HUES6 (cell line): ENCODE measurements around the gene SF3B4.
"Not testable (repeated sequence)": the region's sequence is repeated elsewhere in the genome, so short reads cannot be mapped to it uniquely, and the experiment has no call there.

Experiments
- H3K27ac ChIP-seq: 2 replicates; pipeline ENCODE4 v1.7.0; 2013; ENCODE audit warnings: low read depth, mild to moderate bottlenecking, low read length, inconsistent platforms
- H3K27me3 ChIP-seq: 2 replicates; pipeline ENCODE4 v1.6.1; 2013; ENCODE audit warnings: low read length; ENCODE audit not compliant: control insufficient read depth, insufficient read depth
- H3K36me3 ChIP-seq: 2 replicates; pipeline ENCODE4 v1.6.1; 2013; ENCODE audit warnings: low read length; ENCODE audit not compliant: control insufficient read depth, insufficient read depth
- H3K4me1 ChIP-seq: 2 replicates; pipeline ENCODE4 v1.6.1; 2013; ENCODE audit warnings: low read length; ENCODE audit not compliant: control insufficient read depth, insufficient read depth
- H3K4me3 ChIP-seq: 2 replicates; pipeline ENCODE4 v1.5.1; 2013; ENCODE audit warnings: low read depth, low read length
- H3K9ac ChIP-seq: one replicate; pipeline ENCODE4 v1.6.1; 2013; ENCODE audit warnings: mild to moderate bottlenecking, low read length
- H3K9me3 ChIP-seq: 2 replicates; pipeline ENCODE4 v1.6.1; 2013; ENCODE audit warnings: low read depth, low read length; ENCODE audit not compliant: control insufficient read depth, insufficient read depth

Gene SF3B4, protein sequence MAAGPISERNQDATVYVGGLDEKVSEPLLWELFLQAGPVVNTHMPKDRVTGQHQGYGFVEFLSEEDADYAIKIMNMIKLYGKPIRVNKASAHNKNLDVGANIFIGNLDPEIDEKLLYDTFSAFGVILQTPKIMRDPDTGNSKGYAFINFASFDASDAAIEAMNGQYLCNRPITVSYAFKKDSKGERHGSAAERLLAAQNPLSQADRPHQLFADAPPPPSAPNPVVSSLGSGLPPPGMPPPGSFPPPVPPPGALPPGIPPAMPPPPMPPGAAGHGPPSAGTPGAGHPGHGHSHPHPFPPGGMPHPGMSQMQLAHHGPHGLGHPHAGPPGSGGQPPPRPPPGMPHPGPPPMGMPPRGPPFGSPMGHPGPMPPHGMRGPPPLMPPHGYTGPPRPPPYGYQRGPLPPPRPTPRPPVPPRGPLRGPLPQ

GRCh38 chr1:149927563-149928400 lies at the start of gene SF3B4:
Gene SF3B4, minus strand, starts transcription at chr1:149927803. Its CDS starts 44 bp downstream, at chr1:149927759.
- Histone ChIP-seq H3K4me3 (peak within 1 kb of the TSS; percentile 96), H3K9me3 (no peaks in the 10 kb centered on the region), H3K9ac (peak within 1 kb of the TSS; percentile 93), H3K4me1 (peaks cover 16% of the 10 kb centered on the region), H3K36me3 (peaks cover 41% of the 10 kb centered on the region), H3K27ac (peak within 1 kb of the TSS; percentile 94), H3K27me3 (no peaks in the 10 kb centered on the region)

DNA sequence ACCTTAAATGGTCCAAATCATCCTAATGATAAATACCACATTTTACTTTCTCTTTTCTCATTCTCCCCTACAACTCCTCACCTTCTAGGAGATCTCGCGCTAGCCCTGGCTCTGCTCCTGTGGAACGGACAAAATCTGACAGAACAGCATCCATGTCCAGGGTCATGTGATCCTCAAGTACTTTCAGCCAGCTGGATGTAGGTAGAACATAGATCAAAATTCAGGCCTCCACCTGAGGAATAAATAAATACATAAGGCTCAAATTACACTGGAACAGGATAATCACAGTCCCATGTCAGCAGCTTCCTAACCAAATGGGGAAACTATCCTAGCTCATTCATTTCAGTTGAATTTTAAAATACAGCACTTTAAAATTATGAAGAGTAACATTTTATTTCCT lies 49.7 kb upstream of the SF3B4 start:
- Histone ChIP-seq H3K27ac (no peak overlapping the region), H3K4me3 (no peak overlapping the region), H3K9me3 (no peaks in the 10 kb centered on the region), H3K36me3 (peaks cover 41% of the 10 kb centered on the region), H3K4me1 (no peaks in the 10 kb centered on the region), H3K9ac (no peak overlapping the region), H3K27me3 (no peaks in the 10 kb centered on the region)

GRCh38 chr1:149972547-149972946 lies 44.9 kb upstream of the SF3B4 start:
- no peak overlapping the region for H3K4me3 ChIP-seq
- H3K9ac ChIP-seq, result no peak overlapping the region
- peaks cover 80% of the 10 kb centered on the region for H3K36me3 ChIP-seq
- H3K4me1 ChIP-seq, result no peaks in the 10 kb centered on the region
- H3K27ac ChIP-seq, result no peak overlapping the region
- H3K9me3 ChIP-seq, result no peaks in the 10 kb centered on the region
- no peaks in the 10 kb centered on the region for H3K27me3 ChIP-seq

DNA sequence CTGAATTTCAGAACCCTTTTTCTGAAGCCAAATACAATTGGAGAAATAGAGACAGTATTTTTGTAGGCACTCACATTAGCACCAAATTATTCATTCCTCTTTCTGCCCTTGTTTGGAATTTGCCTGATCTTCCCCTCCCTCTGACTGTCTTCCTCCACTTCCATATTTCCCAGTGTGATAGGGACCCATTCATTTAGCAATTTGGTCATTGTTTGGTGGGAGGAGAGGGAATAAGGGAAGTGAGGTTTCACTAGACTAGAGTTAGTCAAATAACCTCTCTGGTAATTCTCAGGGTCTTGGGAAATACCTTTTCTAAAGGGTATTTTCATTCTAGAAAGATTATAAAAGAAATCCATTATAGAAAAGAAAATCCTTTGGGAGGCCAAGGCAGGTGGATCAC lies 40.0 kb upstream of the SF3B4 start:
- Histone ChIP-seq H3K27ac (no peak overlapping the region), H3K4me1 (no peaks in the 10 kb centered on the region), H3K4me3 (no peak overlapping the region), H3K9ac (no peak overlapping the region), H3K9me3 (no peaks in the 10 kb centered on the region), H3K36me3 (peaks cover 89% of the 10 kb centered on the region), H3K27me3 (no peaks in the 10 kb centered on the region)

DNA sequence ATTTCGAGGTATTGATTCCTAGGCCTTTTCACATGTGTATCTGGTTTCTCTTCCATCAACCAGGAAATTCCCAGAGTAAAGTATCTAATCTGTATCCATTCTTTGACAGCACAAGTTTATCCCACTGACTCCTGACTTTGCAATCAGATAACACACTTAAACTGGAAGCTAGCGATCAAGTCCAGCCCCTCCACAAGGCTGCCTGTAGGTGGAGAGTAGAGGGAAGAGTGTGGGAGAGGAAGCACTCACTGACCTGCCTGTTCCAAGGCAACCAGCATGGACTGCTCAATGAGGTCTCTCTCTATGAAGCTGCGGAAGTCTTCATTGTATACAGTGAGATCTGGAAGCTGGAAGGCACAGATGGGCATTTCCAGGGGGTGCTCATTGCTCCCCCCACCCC lies 39.4 kb upstream of the SF3B4 start:
- Histone ChIP-seq H3K27me3 (no peaks in the 10 kb centered on the region), H3K4me1 (no peaks in the 10 kb centered on the region), H3K9me3 (no peaks in the 10 kb centered on the region), H3K27ac (no peak overlapping the region), H3K4me3 (no peak overlapping the region), H3K36me3 (peaks cover 88% of the 10 kb centered on the region), H3K9ac (no peak overlapping the region)

- peaks cover 81% of the 10 kb centered on the region for H3K36me3 ChIP-seq
- no peak overlapping the region for H3K4me3 ChIP-seq
- no peak overlapping the region for H3K9ac ChIP-seq
- H3K9me3 ChIP-seq, result no peaks in the 10 kb centered on the region
- no peak overlapping the region for H3K27ac ChIP-seq
- no peaks in the 10 kb centered on the region for H3K27me3 ChIP-seq
- H3K4me1 ChIP-seq, result no peaks in the 10 kb centered on the region
These were observed 38.8 kb upstream of the SF3B4 start for GRCh38 chr1:149966405-149966804.

- Histone ChIP-seq H3K36me3 (peaks cover 75% of the 10 kb centered on the region), H3K9ac (no peak overlapping the region), H3K27me3 (no peaks in the 10 kb centered on the region)
These were observed 37.8 kb upstream of the SF3B4 start for GRCh38 chr1:149965440-149965839.

DNA sequence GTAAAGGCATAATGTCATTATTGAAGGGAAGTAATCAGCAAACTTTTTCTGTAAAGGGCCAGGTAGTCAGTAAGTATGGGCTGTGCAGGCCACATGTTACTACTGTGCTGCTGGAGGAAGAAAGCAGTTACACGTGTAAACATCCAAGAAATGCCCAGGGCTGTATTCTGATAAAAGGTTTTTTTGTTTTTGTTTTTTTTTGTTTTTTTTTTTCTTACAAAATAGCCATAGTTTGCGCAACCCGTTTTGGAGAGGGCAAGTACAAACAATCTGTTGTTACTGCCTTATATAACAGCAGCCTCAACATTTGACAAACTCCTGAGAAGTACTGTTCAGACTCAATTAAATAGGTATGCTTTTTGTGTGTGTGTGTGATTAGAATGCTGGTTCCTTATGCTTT lies 35.8 kb upstream of the SF3B4 start:
- H3K36me3 ChIP-seq, result peaks cover 79% of the 10 kb centered on the region

More at GRCh38 chr1:149965440-149965839, 37.8 kb upstream of the SF3B4 start:
- Histone ChIP-seq H3K27ac (no peak overlapping the region), H3K9me3 (no peaks in the 10 kb centered on the region), H3K4me3 (no peak overlapping the region), H3K4me1 (no peaks in the 10 kb centered on the region)

DNA sequence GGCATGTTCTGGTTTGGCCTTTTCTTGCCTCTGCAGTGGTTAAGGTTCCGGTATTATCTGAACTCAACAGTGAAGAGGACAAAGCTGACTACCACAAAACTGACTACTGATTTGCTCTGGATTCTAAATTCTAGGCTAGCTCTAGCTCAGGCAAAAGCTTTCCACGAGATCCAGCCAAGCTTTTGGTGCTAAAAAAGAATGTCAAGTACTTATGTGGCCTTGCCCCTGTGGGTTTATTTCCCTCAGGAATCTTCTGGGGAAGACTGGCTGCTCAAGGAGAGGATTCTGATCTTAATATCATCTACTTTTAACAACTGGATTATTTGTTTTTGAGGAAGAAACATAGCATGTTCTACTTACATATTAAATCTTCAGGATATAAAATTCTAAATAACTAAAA lies 35.1 kb upstream of the SF3B4 start:
- Histone ChIP-seq H3K4me3 (no peak overlapping the region), H3K4me1 (no peaks in the 10 kb centered on the region), H3K27me3 (no peaks in the 10 kb centered on the region), H3K27ac (no peak overlapping the region), H3K9me3 (peaks cover 15% of the 10 kb centered on the region), H3K9ac (no peak overlapping the region), H3K36me3 (peaks cover 81% of the 10 kb centered on the region)

More for the DNA sequence above, 35.8 kb upstream of the SF3B4 start:
- Histone ChIP-seq H3K27me3 (no peaks in the 10 kb centered on the region), H3K9ac (no peak overlapping the region), H3K9me3 (peaks cover 9% of the 10 kb centered on the region), H3K27ac (no peak overlapping the region), H3K4me3 (no peak overlapping the region), H3K4me1 (no peaks in the 10 kb centered on the region)

DNA sequence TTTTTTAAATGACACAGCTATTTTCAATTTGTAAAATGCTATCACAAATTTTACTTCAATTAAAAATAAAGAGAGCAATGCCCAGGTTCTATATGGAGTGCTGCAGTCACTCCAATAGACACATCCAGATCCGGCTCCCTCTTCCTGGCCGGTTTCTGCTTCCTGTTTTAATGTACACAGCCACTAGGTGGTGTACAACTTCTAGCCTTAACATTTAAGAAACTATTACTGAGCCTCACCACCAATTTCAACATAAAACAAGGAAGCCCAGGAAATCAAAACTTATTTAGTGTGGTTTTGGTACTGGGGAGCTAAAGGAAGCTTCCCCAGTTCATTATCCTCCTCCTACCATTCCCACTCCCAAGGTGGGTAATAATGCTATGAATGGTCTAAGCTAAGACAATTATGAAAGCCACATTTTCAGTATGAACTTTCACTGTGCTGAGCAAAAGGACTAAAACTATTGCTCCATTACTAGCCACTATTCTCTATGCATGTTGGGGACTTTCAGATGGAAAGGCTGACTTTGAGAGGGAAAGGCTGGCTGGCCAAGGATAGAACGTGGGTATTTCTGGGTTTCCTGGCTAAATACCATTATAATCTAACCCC lies 34.5 kb upstream of the SF3B4 start:
- Histone ChIP-seq H3K4me1 (no peaks in the 10 kb centered on the region), H3K9me3 (peaks cover 20% of the 10 kb centered on the region), H3K27ac (no peak overlapping the region), H3K36me3 (peaks cover 80% of the 10 kb centered on the region), H3K4me3 (no peak overlapping the region), H3K27me3 (no peaks in the 10 kb centered on the region), H3K9ac (no peak overlapping the region)

GRCh38 chr1:149957548-149957947 lies 29.9 kb upstream of the SF3B4 start:
- H3K4me3 ChIP-seq, H3K27ac ChIP-seq, H3K9ac ChIP-seq, H3K4me1 ChIP-seq, H3K27me3 ChIP-seq: not testable (repeated sequence)
- Histone ChIP-seq H3K36me3 (peaks cover 40% of the 10 kb centered on the region), H3K9me3 (peaks cover 20% of the 10 kb centered on the region)
